H1 (cell line): ENCODE data around the gene ACTR3C. TPM values are rescaled to one million over a fixed set of nuclear protein-coding genes. Genes with fewer than 3 reads are reported as not detected.

ENCODE experiments used
- CTCF ChIA-PET: fragments of 300-600 bp; sonication (Branson Sonifier 250); formaldehyde crosslinking; loops from one replicate; lab custom pipeline; 2021; ENCODE audit not compliant: partially characterized antibody; lab: Charles Lee
- POLR2A ChIA-PET: fragments of 300-600 bp; sonication (Branson Sonifier 250); formaldehyde crosslinking; loops from one replicate; lab custom pipeline; 2021; ENCODE audit warnings: inconsistent platforms; ENCODE audit not compliant: partially characterized antibody; lab: Charles Lee
- DNase-seq, 2 experiments: peaks; one replicate each; pipeline versions ENCODE4 v3.0.0 to v3.0.0-alpha.2; 2010 to 2022; ENCODE audit warnings: low spot score in 2 of 2, low read depth in 1 of 2, mixed read lengths in 1 of 2
- FAIRE-seq: peaks from 2 replicates; lab custom pipeline; 2011; peaks lifted over from hg19 to GRCh38; lab: Jason Lieb, UNC
- H2AFZ ChIP-seq: 2 replicates; pipeline ENCODE4 v1.8.1; 2012; ENCODE audit warnings: low read length, inconsistent platforms
- H2AK5ac ChIP-seq: 2 replicates; pipeline ENCODE4 v1.6.1; 2013; ENCODE audit warnings: low read depth, low read length
- H2BK120ac ChIP-seq: replicated peaks from 2 replicates; pipeline ENCODE3; 2013; ENCODE audit warnings: low read depth, low read length, inconsistent platforms
- H2BK12ac ChIP-seq: 2 replicates; pipeline ENCODE4 v1.6.1; 2013; ENCODE audit warnings: low read depth, low read length
- H2BK15ac ChIP-seq: 2 replicates; pipeline ENCODE4 v1.6.1; 2013; ENCODE audit warnings: low read length
- H2BK20ac ChIP-seq: 2 replicates; pipeline ENCODE4 v1.6.1; 2013; ENCODE audit warnings: low read length
- H2BK5ac ChIP-seq: 2 replicates; pipeline ENCODE4 v1.6.1; 2013; ENCODE audit warnings: low read depth, low read length
- H3K14ac ChIP-seq: 2 replicates; pipeline ENCODE4 v1.6.1; 2013; ENCODE audit warnings: inconsistent platforms; ENCODE audit not compliant: insufficient read length
- H3K18ac ChIP-seq: 2 replicates; pipeline ENCODE4 v1.6.1; 2013; ENCODE audit warnings: low read length; ENCODE audit errors: extremely low read depth
- H3K23ac ChIP-seq: 2 replicates; pipeline ENCODE4 v1.6.1; 2013; ENCODE audit warnings: inconsistent platforms; ENCODE audit not compliant: insufficient read length
- H3K23me2 ChIP-seq: 2 replicates; pipeline ENCODE4 v1.6.1; 2013; ENCODE audit warnings: low read depth, low read length
- H3K27ac ChIP-seq: 2 replicates; pipeline ENCODE4 v1.6.1; 2011; ENCODE audit warnings: low read depth, low read length, inconsistent platforms
- H3K27me3 ChIP-seq, 4 experiments: replicated peaks in 1 of 4; 1 replicate in 1 of 4; 2 replicates in 3 of 4; pipeline versions ENCODE4 v1.6.1 to v1.8.1; 2011 to 2013; ENCODE audit warnings: low read length in 3 of 4, mild to moderate bottlenecking in 3 of 4, inconsistent platforms in 2 of 4, mixed read lengths in 2 of 4, moderate library complexity in 1 of 4; ENCODE audit not compliant: control insufficient read depth in 3 of 4, insufficient read depth in 3 of 4; ENCODE audit errors: extremely low read depth in 1 of 4
- H3K36me3 ChIP-seq, 4 experiments: 2 replicates each; pipeline versions ENCODE4 v1.6.1 to v1.8.1; 2011 to 2013; ENCODE audit warnings: mild to moderate bottlenecking in 4 of 4, low read length in 3 of 4, moderate library complexity in 2 of 4, control low read depth in 1 of 4, inconsistent platforms in 1 of 4; ENCODE audit not compliant: insufficient read depth in 4 of 4, control insufficient read depth in 2 of 4
- H3K4ac ChIP-seq: replicated peaks from 2 replicates; pipeline ENCODE3; 2013; ENCODE audit warnings: low read length, low read depth, mixed read lengths, inconsistent platforms; ENCODE audit not compliant: insufficient read length
- H3K4me1 ChIP-seq, 4 experiments: replicated peaks in 1 of 4; 1 replicate in 1 of 4; 2 replicates in 3 of 4; pipeline versions ENCODE4 v1.6.1 to v1.8.1; 2011 to 2013; ENCODE audit warnings: low read length in 3 of 4, inconsistent platforms in 2 of 4, mixed read lengths in 1 of 4; ENCODE audit not compliant: insufficient read depth in 4 of 4, control insufficient read depth in 3 of 4
- H3K4me2 ChIP-seq, 2 experiments: 2 replicates each; pipeline versions ENCODE4 v1.6.1 to v1.8.1; 2011 to 2013; ENCODE audit warnings: low read depth in 2 of 2, low read length in 2 of 2, control low read depth in 1 of 2, inconsistent platforms in 1 of 2, mild to moderate bottlenecking in 1 of 2; ENCODE audit not compliant: insufficient read depth in 1 of 2
- H3K4me3 ChIP-seq, 4 experiments: fragments of 200-600, 300-600 bp in 1 of 4; sonication (generic), shearing (Covaris generic), sonication (Bioruptor Twin) in 1 of 4; 2 replicates each; pipeline versions ENCODE4 v1.5.1 to v1.8.1; 2011 to 2016; ENCODE audit warnings: low read length in 4 of 4, low read depth in 3 of 4, control low read depth in 2 of 4, inconsistent platforms in 2 of 4, mild to moderate bottlenecking in 2 of 4, mixed read lengths in 1 of 4, moderate library complexity in 1 of 4; ENCODE audit not compliant: insufficient read depth in 2 of 4; ENCODE audit errors: extremely low read depth in 1 of 4
- H3K56ac ChIP-seq: replicated peaks from 2 replicates; pipeline ENCODE3; 2013; ENCODE audit warnings: low read depth, mild to moderate bottlenecking, mixed read lengths, low read length, inconsistent platforms; ENCODE audit not compliant: insufficient read length
- H3K79me1 ChIP-seq: 2 replicates; pipeline ENCODE4 v1.6.1; 2013; ENCODE audit warnings: low read depth, low read length, control low read depth
- H3K79me2 ChIP-seq, 2 experiments: 2 replicates each; pipeline versions ENCODE4 v1.6.1 to v1.8.1; 2012 to 2013; ENCODE audit warnings: low read length in 2 of 2, mild to moderate bottlenecking in 2 of 2, inconsistent platforms in 1 of 2; ENCODE audit not compliant: insufficient read depth in 2 of 2, control insufficient read depth in 1 of 2
- H3K9ac ChIP-seq, 4 experiments: replicated peaks in 1 of 4; 1 replicate in 1 of 4; 2 replicates in 3 of 4; pipeline versions ENCODE4 v1.6.1 to v1.8.1; 2011 to 2013; ENCODE audit warnings: low read depth in 3 of 4, low read length in 3 of 4, control low read depth in 2 of 4, mild to moderate bottlenecking in 2 of 4, moderate library complexity in 2 of 4, inconsistent platforms in 1 of 4; ENCODE audit errors: extremely low read depth in 1 of 4
- H3K9me3 ChIP-seq, 2 experiments: 2 replicates each; pipeline versions ENCODE4 v1.6.1 to v1.8.1; 2012 to 2013; ENCODE audit warnings: mild to moderate bottlenecking in 2 of 2, moderate library complexity in 2 of 2, control low read depth in 1 of 2, inconsistent platforms in 1 of 2, low read depth in 1 of 2, low read length in 1 of 2, mixed read lengths in 1 of 2; ENCODE audit not compliant: insufficient read depth in 2 of 2
- H4K20me1 ChIP-seq, 2 experiments: replicated peaks in 1 of 2; 2 replicates each; pipeline versions ENCODE3 to v1.8.1; 2011 to 2013; ENCODE audit warnings: inconsistent platforms in 2 of 2, low read length in 2 of 2, mild to moderate bottlenecking in 1 of 2; ENCODE audit not compliant: insufficient read depth in 2 of 2, control insufficient read depth in 1 of 2
- H4K5ac ChIP-seq: 2 replicates; pipeline ENCODE4 v1.6.1; 2013; ENCODE audit warnings: low read length, low read depth, mixed read lengths, inconsistent platforms; ENCODE audit not compliant: insufficient read length
- H4K8ac ChIP-seq: 2 replicates; pipeline ENCODE4 v1.8.0; 2013; ENCODE audit warnings: mild to moderate bottlenecking, moderate library complexity, low read length, inconsistent platforms; ENCODE audit not compliant: insufficient read depth; ENCODE audit errors: extremely low read depth
- H4K91ac ChIP-seq: replicated peaks from 2 replicates; pipeline ENCODE3; 2013; ENCODE audit warnings: low read length, mixed read lengths, inconsistent platforms; ENCODE audit not compliant: insufficient read length
- CEBPB ChIP-seq: IDR thresholded peaks from 2 replicates; pipeline ENCODE4 v1.6.1; 2012; ENCODE audit warnings: low read depth, low read length
- CTCF ChIP-seq, 3 experiments: IDR thresholded peaks; 1 replicate in 2 of 3; 2 replicates in 1 of 3; pipeline versions ENCODE4 v1.5.1 to v1.6.1; 2011; ENCODE audit warnings: low read length in 3 of 3, mild to moderate bottlenecking in 3 of 3, inconsistent platforms in 2 of 3, low read depth in 1 of 3, moderate library complexity in 1 of 3; ENCODE audit not compliant: insufficient read depth in 1 of 3; ENCODE audit errors: control extremely low read depth in 1 of 3
- EP300 ChIP-seq, 2 experiments: IDR thresholded peaks; 1 replicate in 1 of 2; 2 replicates in 1 of 2; pipeline ENCODE4 v1.6.1; 2011 to 2012; ENCODE audit warnings: low read depth in 2 of 2, low read length in 2 of 2, mild to moderate bottlenecking in 2 of 2, borderline replicate concordance in 1 of 2, inconsistent platforms in 1 of 2, moderate library complexity in 1 of 2
- RAD21 ChIP-seq, 2 experiments: IDR thresholded peaks in 1 of 2; conservative IDR thresholded peaks in 1 of 2; 2 replicates each; pipeline ENCODE4 v1.6.1; 2011; ENCODE audit warnings: low read depth in 2 of 2, low read length in 2 of 2, improper control_type of control experiment in 1 of 2, inconsistent platforms in 1 of 2, mild to moderate bottlenecking in 1 of 2, moderate library complexity in 1 of 2
- WGBS, 2 experiments: shearing (Covaris generic) in 1 of 2; methylation state at CpG; one replicate each; pipeline versions ENCODE4 v1.1.6 to v1.1.7; 2013 to 2015; ENCODE audit warnings: low lambda C conversion rate in 2 of 2, mixed read lengths in 2 of 2, inconsistent platforms in 1 of 2, low coverage in 1 of 2, missing lambda C conversion rate in 1 of 2; ENCODE audit not compliant: insufficient replicate concordance in 2 of 2, insufficient coverage in 1 of 2, insufficient read length in 1 of 2; ENCODE audit errors: extremely low coverage in 1 of 2, missing lambda C conversion rate in 1 of 2; 5-methylcytosine and 5-hydroxymethylcytosine counted together
- polyA plus RNA-seq, 7 experiments: library from polyadenylated mRNA; depleted of rRNA in 3 of 7; stranded (reverse) in 5 of 7; unstranded in 2 of 7; fragments of >200 nt in 5 of 7; fragments of 200-250 nt in 2 of 7; gene quantifications; 1 replicate in 5 of 7; 2 replicates in 1 of 7; 4 replicates in 1 of 7; pipeline versions ENCODE4 v1.2.1 to v1.2.3, GENCODE V29; 2011 to 2013; ENCODE audit warnings: missing spikeins in 2 of 7, mixed read lengths in 2 of 7
- total RNA-seq: library from RNA; stranded (reverse); fragmentation: NEBNext Ultra II Directional; extraction: Animal tissue kit (Norgen Biotek cat#: 25700); gene quantifications from 2 replicates; pipeline ENCODE4 v1.2.1, GENCODE V29; 2021

The ACTR3C gene
- total and polyA plus RNA-seq, 2 of the 8 experiments (the other 6 are each of a cell fraction or from before 2014, with no cell fraction given), result 1.5 TPM; not detected in 1

GRCh38 chr7:150356265-150356897, 33.0 kb upstream of the ACTR3C start:
- ChIA-PET CTCF (interaction anchor here (0.6 to 4.8 kb wide), 19 partner anchors 12 to 1081 kb away, joined by 3 to 41 read pairs (median 4); partner anchors contain the start of gene REPIN1), POLR2A (interaction anchor here (1.3 to 2.1 kb wide), 2 partner anchors 14 to 46 kb away, joined by 6 to 12 read pairs; no protein-coding TSS in a partner anchor)
- 34% methylated on average over 6 of the region's 6 CpGs; no CpG with 5 or more reads in 1 of the 2 experiments for WGBS, 2 experiments
- Histone ChIP-seq H3K4ac (no peak overlapping the region), H3K36me3 (no peaks in the 10 kb centered on the region), H2BK5ac (0 out of 2 replicates have a peak overlapping the region, but pooled peaks have one; percentile 46), H3K18ac (no peak overlapping the region), H3K79me2 (no peaks in the 10 kb centered on the region), H2BK20ac (peak overlapping the region; percentile 91), H3K79me1 (no peaks in the 10 kb centered on the region; the same call in 1 of the 2 replicates), H2AFZ (no peak overlapping the region), H2BK12ac (no peak overlapping the region), H3K9ac (no peak overlapping the region), H2BK120ac (no peak overlapping the region), H3K4me3 (no peak overlapping the region), H4K20me1 (peaks cover 0 to 5% of the 10 kb centered on the region in 2 experiments), H4K91ac (no peak overlapping the region), H2BK15ac (no peak overlapping the region), H3K4me1 (peaks cover 3 to 6% (median 5%) of the 10 kb centered on the region in 4 experiments; a peak in 5 of 7 replicates), H3K14ac (no peak overlapping the region), H3K4me2 (no peak overlapping the region), H2AK5ac (no peak overlapping the region), H4K5ac (no peak overlapping the region), H3K23me2 (peaks cover 13% of the 10 kb centered on the region; the same call in 1 of the 2 replicates), H3K9me3 (no peaks in the 10 kb centered on the region), H3K27me3 (no peaks in the 10 kb centered on the region; a peak in 1 of 7 replicates), H4K8ac (no peak overlapping the region), H3K23ac (no peak overlapping the region), H3K27ac (no peak overlapping the region), H3K56ac (no peak overlapping the region)
- DNase-seq (no peak), FAIRE-seq (no peak)
- TF ChIP-seq CEBPB, result peak; percentile 33; the same call in 1 of the 2 replicates
- TF ChIP-seq CTCF (IDR thresholded peaks at IDR 0.05; ENCODE audit: control extremely low read depth in 1 of 3, insufficient read depth in 1 of 3, low read depth in 1 of 3, low read length in 3 of 3), result peak in 2 of 3 experiments; percentile 60 to 61; a peak in 3 of 4 replicates
- TF ChIP-seq EP300 (IDR thresholded peaks at IDR 0.05; ENCODE audit: borderline replicate concordance in 1 of 2, low read depth in 2 of 2, low read length in 2 of 2), result no peak
- TF ChIP-seq RAD21 (IDR thresholded peaks at IDR 0.05 in 1 of 2, conservative IDR thresholded peaks at IDR 0.05 in 1 of 2; ENCODE audit: low read depth in 2 of 2, low read length in 2 of 2), result peak; percentile 60 to 70
